Measurements from ENCODE around the gene TOM1L2.

DNA sequence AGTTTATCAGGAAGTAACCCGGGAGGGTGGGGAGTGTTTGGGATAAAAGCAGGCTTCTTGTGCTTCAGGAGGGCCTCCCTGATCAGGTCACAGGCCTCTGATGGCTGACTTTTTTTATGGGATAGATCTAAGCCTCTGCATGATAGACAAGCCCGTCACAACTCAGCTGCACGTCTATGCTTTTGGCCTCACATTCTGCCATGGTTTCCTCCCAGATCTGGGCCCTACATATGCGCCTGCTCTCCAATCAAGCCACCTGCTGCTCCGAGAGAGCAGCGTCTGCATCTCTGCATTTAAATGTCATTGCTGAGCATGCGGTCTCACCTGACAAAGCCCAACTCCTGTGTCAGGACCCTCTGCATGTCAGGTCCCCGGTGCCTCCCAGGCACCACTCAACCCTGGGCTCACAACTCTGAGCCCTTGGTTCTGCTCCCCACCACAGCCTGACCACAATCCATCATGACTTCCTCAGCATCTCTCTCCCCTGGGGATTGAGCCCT, 90.1 kb downstream of the TOM1L2 start:
- TF ChIP-seq, protein P1, sequence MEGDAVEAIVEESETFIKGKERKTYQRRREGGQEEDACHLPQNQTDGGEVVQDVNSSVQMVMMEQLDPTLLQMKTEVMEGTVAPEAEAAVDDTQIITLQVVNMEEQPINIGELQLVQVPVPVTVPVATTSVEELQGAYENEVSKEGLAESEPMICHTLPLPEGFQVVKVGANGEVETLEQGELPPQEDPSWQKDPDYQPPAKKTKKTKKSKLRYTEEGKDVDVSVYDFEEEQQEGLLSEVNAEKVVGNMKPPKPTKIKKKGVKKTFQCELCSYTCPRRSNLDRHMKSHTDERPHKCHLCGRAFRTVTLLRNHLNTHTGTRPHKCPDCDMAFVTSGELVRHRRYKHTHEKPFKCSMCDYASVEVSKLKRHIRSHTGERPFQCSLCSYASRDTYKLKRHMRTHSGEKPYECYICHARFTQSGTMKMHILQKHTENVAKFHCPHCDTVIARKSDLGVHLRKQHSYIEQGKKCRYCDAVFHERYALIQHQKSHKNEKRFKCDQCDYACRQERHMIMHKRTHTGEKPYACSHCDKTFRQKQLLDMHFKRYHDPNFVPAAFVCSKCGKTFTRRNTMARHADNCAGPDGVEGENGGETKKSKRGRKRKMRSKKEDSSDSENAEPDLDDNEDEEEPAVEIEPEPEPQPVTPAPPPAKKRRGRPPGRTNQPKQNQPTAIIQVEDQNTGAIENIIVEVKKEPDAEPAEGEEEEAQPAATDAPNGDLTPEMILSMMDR (IDR thresholded peaks at IDR 0.05): no peak
- TF ChIP-seq POLR2A (IDR thresholded peaks at IDR 0.05): no peak

Measured in heart left ventricle (tissue), 13 donors.